ENCODE measurements around the gene CYP4B1.

GRCh38 chr1:46812065-46812963 lies 13.5 kb downstream of the CYP4B1 start:
- TF ChIP-seq CTCF (IDR thresholded peaks at IDR 0.05; ENCODE audit: extremely low read depth in 1 of 2, insufficient read depth in 1 of 2, low read depth in 1 of 2, low read length in 2 of 2) (no peak), MYC (IDR thresholded peaks at IDR 0.05; ENCODE audit: low read depth, low read length) (no peak), JUN (IDR thresholded peaks at IDR 0.05; ENCODE audit: borderline replicate concordance, insufficient read depth, insufficient read length, low read depth) (no peak), POLR2A (IDR thresholded peaks at IDR 0.05; ENCODE audit: low read depth, low read length) (no peak)
